Right hindlimb (tissue), 1 donor: ENCODE measurements around the gene CD2.

Experiments
- DNase-seq: peaks from one replicate; pipeline ENCODE4 v3.0.0-alpha.2; 2018

The CD2 gene

GRCh38 chr1:116785006-116785405, 30.8 kb downstream of the CD2 start:
- DNase-seq: no peak

GRCh38 chr1:116786049-116786448, 31.8 kb downstream of the CD2 start:
- DNase-seq: no peak

- no peak for DNase-seq
Measured at GRCh38 chr1:116791727-116792126, 37.5 kb downstream of the CD2 start.

DNA sequence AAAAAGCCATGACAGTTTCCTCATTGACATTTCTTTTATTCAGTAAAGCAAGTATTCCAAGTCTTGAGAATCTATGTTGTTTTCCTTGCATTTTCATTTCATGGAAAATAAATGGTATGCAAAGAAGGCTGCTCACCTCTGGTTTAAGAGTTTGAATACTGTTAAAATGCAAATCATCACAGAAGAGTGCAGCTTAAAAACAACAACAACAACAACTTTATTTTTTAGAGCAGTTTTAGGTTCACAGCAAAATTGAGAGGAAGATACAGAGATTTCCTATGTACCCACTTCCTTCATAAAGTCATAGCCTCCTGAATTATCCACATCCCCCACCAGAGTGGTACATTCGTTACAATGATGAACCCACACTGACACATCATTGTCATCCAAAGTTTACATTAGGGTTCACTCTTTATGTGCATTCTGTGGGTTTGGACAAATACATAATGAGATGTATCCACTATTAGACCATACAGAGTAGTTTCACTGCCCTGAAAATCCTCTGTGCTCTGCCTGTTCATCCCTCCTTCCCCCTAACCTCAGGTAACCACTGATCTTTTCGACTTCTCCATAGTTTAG, 39.2 kb downstream of the CD2 start:
- no peak for DNase-seq

DNA sequence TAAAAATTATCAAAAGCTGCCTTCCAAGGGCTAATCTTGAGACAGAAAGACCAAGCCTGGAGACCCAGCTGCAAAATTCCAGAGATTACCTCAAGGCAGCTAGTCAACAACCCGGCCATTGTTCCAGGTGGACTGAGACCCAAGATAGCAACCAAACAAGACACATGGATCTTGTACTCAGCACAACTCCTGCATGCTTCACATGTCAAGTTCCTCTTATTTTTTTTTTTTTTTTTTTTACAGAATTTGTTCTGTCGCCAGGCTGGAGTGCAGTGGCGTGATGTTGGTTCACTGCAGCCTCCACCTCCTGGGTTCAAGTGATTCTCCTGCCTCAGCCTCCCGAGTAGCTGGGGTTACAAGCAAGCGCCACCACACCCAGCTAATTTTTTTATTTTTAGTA, 40.1 kb downstream of the CD2 start:
- DNase-seq: no peak

- DNase-seq: no peak
Measured at GRCh38 chr1:116794804-116795481, 40.7 kb downstream of the CD2 start.

GRCh38 chr1:116795482-116795829, 41.2 kb downstream of the CD2 start:
- DNase-seq: no peak

- no peak for DNase-seq
Measured at GRCh38 chr1:116804736-116805135, 50.5 kb downstream of the CD2 start.

DNA sequence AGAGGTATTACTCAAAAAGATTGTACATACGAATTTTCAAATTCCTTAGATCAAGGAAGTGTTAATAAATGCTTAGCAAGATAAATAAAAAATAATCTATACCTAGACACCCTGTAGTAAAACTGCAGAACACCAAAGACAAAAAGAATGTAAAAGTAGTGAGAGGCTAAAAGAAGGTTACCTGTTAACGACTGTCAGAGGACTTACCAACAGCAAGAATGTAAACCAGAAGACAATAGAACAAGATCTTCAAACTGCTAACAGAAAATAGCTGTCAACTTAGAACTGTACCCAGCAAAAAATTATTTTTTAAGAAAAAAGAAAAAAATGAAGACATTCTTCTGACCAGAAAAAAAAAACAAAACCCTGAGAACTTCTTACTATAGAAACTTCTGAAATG, 51.2 kb downstream of the CD2 start:
- DNase-seq: no peak

- peak; percentile 38 for DNase-seq
Measured at GRCh38 chr1:116806245-116806644, 52.0 kb downstream of the CD2 start.

DNA sequence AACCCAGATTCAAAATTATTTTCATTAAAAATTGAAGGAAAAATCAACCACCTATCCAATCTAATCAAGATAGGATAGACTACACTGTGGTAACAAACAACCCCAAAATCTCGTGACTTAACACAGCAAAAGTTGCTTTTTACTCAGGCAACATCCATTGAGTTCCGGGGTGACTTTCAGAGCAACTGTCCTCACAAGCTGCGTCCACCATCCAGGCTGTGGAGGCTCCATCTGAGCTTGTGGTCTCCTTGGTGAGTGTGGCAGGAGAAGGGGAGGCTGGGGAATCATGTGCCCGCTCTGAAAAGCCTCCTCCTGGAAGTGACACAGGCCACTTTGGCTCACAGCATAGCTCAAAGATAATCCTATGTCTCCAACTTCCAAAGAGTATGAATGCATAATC, 52.4 kb downstream of the CD2 start:
- DNase-seq: no peak

DNA sequence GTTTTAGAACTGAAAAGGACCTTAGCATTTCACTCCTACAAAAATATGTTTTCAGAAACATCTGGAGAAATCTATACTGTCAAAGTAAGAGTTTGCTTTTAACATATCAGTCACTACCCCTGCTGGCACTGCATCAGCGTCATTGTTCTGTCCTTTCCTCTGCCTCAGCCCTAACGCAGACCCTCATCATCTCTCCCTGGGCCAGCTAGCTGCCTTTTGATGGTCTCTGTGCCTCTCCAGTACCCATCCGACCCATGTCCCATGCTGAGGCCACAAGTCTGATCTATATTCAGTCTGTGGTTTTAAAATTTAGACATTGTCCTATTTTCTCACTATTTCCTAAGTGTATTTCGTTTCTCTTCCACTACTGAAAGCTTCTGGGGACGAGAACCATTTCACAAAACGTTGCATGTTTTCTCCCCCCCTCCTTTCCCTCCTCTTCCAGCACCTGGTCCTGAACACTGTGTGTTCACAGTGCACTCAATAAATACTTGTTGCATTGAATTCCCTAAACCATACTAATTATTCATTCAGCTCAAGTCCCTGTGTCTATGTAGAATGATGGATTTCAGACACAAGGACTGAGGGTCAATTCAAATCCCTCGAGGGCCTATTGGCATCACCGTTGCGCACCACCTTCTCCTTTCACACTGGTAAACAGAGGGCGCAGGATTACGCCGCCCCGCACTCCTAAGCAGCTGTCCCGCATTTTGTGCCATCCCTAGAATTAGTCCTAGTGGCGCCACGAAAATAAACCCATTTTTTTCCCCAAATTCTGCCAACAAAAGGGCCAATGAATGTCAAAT, 53.4 kb downstream of the CD2 start:
- DNase-seq: no peak

- no peak for DNase-seq
Measured at GRCh38 chr1:116808200-116808847, 54.1 kb downstream of the CD2 start.

DNA sequence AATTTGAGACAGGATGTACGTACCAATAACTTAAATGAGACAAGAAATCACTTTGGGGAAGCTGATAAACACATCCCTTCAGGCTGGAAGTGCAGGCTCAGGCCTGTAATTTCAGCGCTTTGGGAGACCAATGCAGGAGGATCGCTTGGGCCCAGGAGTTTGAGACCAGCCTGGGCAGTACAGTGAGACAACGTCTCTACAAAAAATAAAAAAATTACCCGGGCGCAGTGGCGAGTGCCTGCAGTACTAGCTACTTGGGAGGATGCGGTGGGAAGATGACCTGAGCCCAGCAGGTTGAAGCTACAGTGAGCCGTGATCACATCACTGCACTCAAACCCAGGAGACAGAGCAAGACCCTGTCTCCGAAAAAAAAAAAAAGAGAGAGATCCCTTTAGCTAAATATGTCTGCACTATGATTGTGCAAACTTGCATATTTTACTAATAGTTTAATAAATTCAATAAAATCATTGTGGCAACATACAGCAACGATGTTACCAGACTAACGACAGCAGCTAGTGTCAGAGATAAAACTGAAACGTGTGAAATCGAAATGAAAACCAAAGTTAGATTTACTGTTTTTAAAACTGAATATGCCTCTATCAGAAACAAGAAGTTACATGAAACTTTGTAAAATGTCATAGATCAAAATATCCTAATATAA, 54.7 kb downstream of the CD2 start:
- no peak for DNase-seq

- DNase-seq: no peak
Measured at GRCh38 chr1:116811321-116811720, 57.1 kb downstream of the CD2 start.

GRCh38 chr1:116814926-116815723, 60.9 kb downstream of the CD2 start:
- no peak for DNase-seq

GRCh38 chr1:116817582-116818064, 63.4 kb downstream of the CD2 start:
- peak; percentile 30 for DNase-seq
